Measurements from ENCODE around the gene ARL3. TPM values are rescaled to one million over a fixed set of nuclear protein-coding genes. Genes with fewer than 3 reads are reported as not detected.

ARL3 gene
- total RNA-seq, 1 experiment from 2014 or later, result 13.3 TPM

DNA sequence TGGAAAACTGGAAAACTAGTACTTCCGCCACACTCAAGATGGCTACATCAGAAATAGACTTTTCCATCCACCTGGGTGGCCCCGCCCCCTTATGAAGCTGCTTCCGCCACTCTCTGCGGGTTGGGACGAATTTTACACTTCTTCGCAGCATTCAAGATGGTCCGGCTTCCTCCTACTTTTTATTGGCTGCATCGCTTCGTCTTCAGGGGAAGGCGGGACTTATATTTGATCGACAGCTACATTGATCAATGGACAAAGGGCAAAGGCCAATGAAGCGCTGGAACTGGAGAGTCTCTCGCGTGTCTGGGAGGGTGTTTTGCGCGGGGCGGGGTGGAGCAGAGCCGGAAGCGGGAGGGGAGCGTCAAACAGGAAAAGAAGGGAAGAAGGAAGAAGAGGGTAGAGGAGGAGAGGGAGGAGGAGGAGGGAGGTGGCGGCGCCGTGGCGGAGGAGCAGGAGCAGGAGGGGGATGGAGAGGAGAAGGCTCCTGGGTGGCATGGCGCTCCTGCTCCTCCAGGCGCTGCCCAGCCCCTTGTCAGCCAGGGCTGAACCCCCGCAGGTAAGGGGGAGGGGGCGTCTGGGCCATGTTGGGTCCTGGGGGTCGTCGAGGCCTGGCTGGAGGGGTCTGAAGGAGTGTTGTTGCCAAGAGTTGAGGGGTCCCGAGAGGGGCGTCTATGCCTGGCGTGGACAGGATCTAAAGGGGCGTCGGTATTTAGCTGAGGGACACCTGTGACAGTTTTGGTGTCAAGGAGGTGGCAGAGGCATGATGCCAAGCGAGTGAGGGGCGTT lies 29.6 kb upstream of the ARL3 start, which contains the start of gene WBP1L:
WBP1L (plus strand) TSS at position 361 of the 786 bp plus-strand sequence; CDS start at position 467, 106 bp downstream.
- DNase-seq (ENCODE audit: low read depth, low spot score), result peak; percentile 100
- Histone ChIP-seq H3K36me3 (ENCODE audit: control insufficient read depth in 1 of 2, insufficient read depth in 2 of 2, low read length in 2 of 2) (no peaks in the 10 kb centered on the region), H4K20me1 (ENCODE audit: insufficient read depth) (no peaks in the 10 kb centered on the region), H3K9me3 (ENCODE audit: control insufficient read depth in 1 of 2, insufficient read depth in 1 of 2, low read depth in 1 of 2, low read length in 2 of 2) (no peaks in the 10 kb centered on the region), H3K4me3 (replicated peaks in 1 of 2; ENCODE audit: low read depth in 1 of 2, low read length in 2 of 2) (peak within 1 kb of the TSS; percentile 79 to 90), H3K9ac (ENCODE audit: low read length) (peak within 1 kb of the TSS; percentile 72), H3K27me3 (ENCODE audit: insufficient read depth, low read length) (no peaks in the 10 kb centered on the region), H3K4me1 (ENCODE audit: control insufficient read depth in 1 of 2, insufficient read depth in 2 of 2, low read length in 2 of 2) (peaks cover 3 to 14% of the 10 kb centered on the region in 2 experiments; a peak in 3 of 4 replicates), H2AFZ (ENCODE audit: low read depth, low read length, poor library complexity, severe bottlenecking) (peak within 1 kb of the TSS; percentile 95), H3K9me2 (ENCODE audit: insufficient read depth) (peaks cover 8% of the 10 kb centered on the region; the same call in 1 of the 2 replicates), H3K27ac (ENCODE audit: low read depth, low read length) (peak within 1 kb of the TSS; percentile 61), H3K79me2 (ENCODE audit: insufficient read depth, low read length) (peaks cover 24% of the 10 kb centered on the region), H3K4me2 (ENCODE audit: low read length) (peak within 1 kb of the TSS; percentile 91)
- BruUV-seq (replicated peaks), result TSS peak; percentile 32
- TF ChIP-seq POLR2AphosphoS5 (IDR thresholded peaks at IDR 0.05; ENCODE audit: low read depth, low read length) (peak; percentile 50), ZNF274 (IDR thresholded peaks at IDR 0.05; ENCODE audit: low read depth, low read length) (no peak), SRF (IDR thresholded peaks at IDR 0.05; ENCODE audit: low read depth) (peak; percentile 62; the same call in 1 of the 2 replicates), FOSL1 (IDR thresholded peaks at IDR 0.05; ENCODE audit: low read depth) (no peak), SP1 (IDR thresholded peaks at IDR 0.05; ENCODE audit: low read depth) (peak; percentile 100), EZH2 (IDR thresholded peaks at IDR 0.05) (no peak), ELF1 (IDR thresholded peaks at IDR 0.05; ENCODE audit: borderline replicate concordance, low read depth) (peak; percentile 100), SIN3A (IDR thresholded peaks at IDR 0.05; ENCODE audit: low read depth) (peak; percentile 43; the same call in 1 of the 2 replicates), CBX3 (IDR thresholded peaks at IDR 0.05; ENCODE audit: low read depth) (peak; percentile 76), EGR1 (IDR thresholded peaks at IDR 0.05; ENCODE audit: low read depth) (peak; percentile 96), CEBPB (IDR thresholded peaks at IDR 0.05; ENCODE audit: low read depth) (no peak), TCF7L2 (IDR thresholded peaks at IDR 0.05; ENCODE audit: borderline replicate concordance, extremely low read depth, insufficient read depth, insufficient read length) (no peak), YY1 (IDR thresholded peaks at IDR 0.05; ENCODE audit: extremely low read depth, insufficient replicate concordance, low read depth, low read length) (peak; percentile 100)
- TF ChIP-seq, protein P1, sequence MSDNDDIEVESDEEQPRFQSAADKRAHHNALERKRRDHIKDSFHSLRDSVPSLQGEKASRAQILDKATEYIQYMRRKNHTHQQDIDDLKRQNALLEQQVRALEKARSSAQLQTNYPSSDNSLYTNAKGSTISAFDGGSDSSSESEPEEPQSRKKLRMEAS (IDR thresholded peaks at IDR 0.05), result no peak
- TF ChIP-seq, protein P2, sequence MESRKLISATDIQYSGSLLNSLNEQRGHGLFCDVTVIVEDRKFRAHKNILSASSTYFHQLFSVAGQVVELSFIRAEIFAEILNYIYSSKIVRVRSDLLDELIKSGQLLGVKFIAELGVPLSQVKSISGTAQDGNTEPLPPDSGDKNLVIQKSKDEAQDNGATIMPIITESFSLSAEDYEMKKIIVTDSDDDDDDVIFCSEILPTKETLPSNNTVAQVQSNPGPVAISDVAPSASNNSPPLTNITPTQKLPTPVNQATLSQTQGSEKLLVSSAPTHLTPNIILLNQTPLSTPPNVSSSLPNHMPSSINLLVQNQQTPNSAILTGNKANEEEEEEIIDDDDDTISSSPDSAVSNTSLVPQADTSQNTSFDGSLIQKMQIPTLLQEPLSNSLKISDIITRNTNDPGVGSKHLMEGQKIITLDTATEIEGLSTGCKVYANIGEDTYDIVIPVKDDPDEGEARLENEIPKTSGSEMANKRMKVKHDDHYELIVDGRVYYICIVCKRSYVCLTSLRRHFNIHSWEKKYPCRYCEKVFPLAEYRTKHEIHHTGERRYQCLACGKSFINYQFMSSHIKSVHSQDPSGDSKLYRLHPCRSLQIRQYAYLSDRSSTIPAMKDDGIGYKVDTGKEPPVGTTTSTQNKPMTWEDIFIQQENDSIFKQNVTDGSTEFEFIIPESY (IDR thresholded peaks at IDR 0.05; ENCODE audit: extremely low read depth, insufficient replicate concordance, low read length), result peak; percentile 70
- ATAC-seq, result peak; percentile 97
- POLR2A ChIA-PET, result interaction anchor here (0.7 to 1.3 kb wide), 10 partner anchors 8 to 64 kb away, joined by 3 to 8 read pairs (median 3); partner anchors contain the start of genes ARL3 and SFXN2
- RAD21 ChIA-PET (ENCODE audit: low non-redundant PET in 1 of 2, low total read pairs in 2 of 2, uncharacterized antibody in 2 of 2, unreplicated experiment in 2 of 2), result no interaction called here
- intact Hi-C loops (cut with micrococcal nuclease), result no loop called here
- CTCF ChIA-PET, result interaction anchor here (0.6 to 1.6 kb wide), 6 partner anchors 10 to 501 kb away, joined by 3 to 6 read pairs (median 3); partner anchors contain the start of gene ARL3

Measured in HCT116 (cell line).